Gastroesophageal sphincter (tissue), 4 donors: ENCODE results near the gene VLDLR. TPM values are rescaled to one million over a fixed set of nuclear protein-coding genes. Genes with fewer than 3 reads are reported as not detected.

Experiments
- ATAC-seq: fragments of 150-250 bp; one replicate; pipeline ENCODE4 v1.9.1; 2016; ENCODE audit warnings: mild to moderate bottlenecking, moderate library complexity
- H3K27ac ChIP-seq, 4 donors: fragments of 200-600 bp; sonication (generic) in 3 of 4; 1 replicate in 3 of 4; 2 replicates in 1 of 4; pipeline ENCODE4 v1.5.1; 2016 to 2019
- H3K27me3 ChIP-seq: fragments of 200-600 bp; sonication (generic); one replicate; pipeline ENCODE4 v1.5.1; 2019
- H3K36me3 ChIP-seq, 2 donors: fragments of 200-600 bp; sonication (generic); one replicate each; pipeline ENCODE4 v1.5.1; 2019; ENCODE audit warnings: control low read depth in 1 of 2
- H3K4me1 ChIP-seq, 3 donors: fragments of 200-600 bp; sonication (generic); 1 replicate in 2 of 3; 2 replicates in 1 of 3; pipeline ENCODE4 v1.5.1; 2016 to 2019; ENCODE audit warnings: control low read depth in 2 of 3
- H3K4me3 ChIP-seq, 2 donors: fragments of 200-600 bp; sonication (generic); one replicate each; pipeline ENCODE4 v1.5.1; 2019; ENCODE audit warnings: mild to moderate bottlenecking in 1 of 2, moderate library complexity in 1 of 2
- H3K9me3 ChIP-seq, 3 donors: fragments of 200-600 bp; sonication (generic); one replicate each; pipeline ENCODE4 v1.5.1; 2017 to 2019; ENCODE audit warnings: control low read depth in 2 of 3
- CTCF ChIP-seq, 4 experiments: fragments of 200-600 bp in 2 of 4; fragments of 450-650 bp in 2 of 4; sonication (generic) in 1 of 4; IDR thresholded peaks; one replicate each; pipeline ENCODE4 v1.5.1; 2017 to 2019; ENCODE audit warnings: antibody characterized with exemption in 4 of 4, mild to moderate bottlenecking in 2 of 4, moderate library complexity in 2 of 4
- EP300 ChIP-seq: sonication (generic); formaldehyde crosslinking; IDR thresholded peaks from one replicate; pipeline ENCODE4 v1.6.1; 2017; ENCODE audit warnings: antibody characterized with exemption, mild to moderate bottlenecking
- POLR2A ChIP-seq, 2 donors: fragments of 450-650 bp; IDR thresholded peaks; one replicate each; pipeline ENCODE4 v1.6.1; 2017; ENCODE audit warnings: antibody characterized with exemption in 2 of 2, mild to moderate bottlenecking in 2 of 2, moderate library complexity in 1 of 2
- POLR2AphosphoS5 ChIP-seq: sonication (generic); formaldehyde crosslinking; IDR thresholded peaks from one replicate; pipeline ENCODE4 v1.6.1; 2017; ENCODE audit warnings: antibody characterized with exemption
- WGBS, 2 donors: methylation state at CpG; one replicate each; pipeline ENCODE4 v1.1.5; 2018; ENCODE audit warnings: low coverage in 1 of 2; 5-methylcytosine and 5-hydroxymethylcytosine counted together
- total RNA-seq, 4 donors: library from RNA; depleted of rRNA; stranded (reverse); fragments of >200 nt; gene quantifications; one replicate each; pipeline ENCODE4 v1.1.0, GENCODE V29; 2016

VLDLR gene
- total RNA-seq, 4 donors from 2014 or later = 19.0 to 26.3 (median 20.8) TPM

GRCh38 chr9:2638871-2639673 lies 17.5 kb downstream of the VLDLR start:
- H3K27me3 ChIP-seq = no peaks in the 10 kb centered on the region
- H3K4me3 ChIP-seq = no peak overlapping the region
- no peak overlapping the region for H3K27ac ChIP-seq
- peaks cover 0 to 44% of the 10 kb centered on the region in 2 donors for H3K36me3 ChIP-seq
- H3K4me1 ChIP-seq = peaks cover 3 to 18% (median 4%) of the 10 kb centered on the region in 3 donors
- H3K9me3 ChIP-seq = no peaks in the 10 kb centered on the region
- 82 to 92% methylated on average over 1 to 3 of the region's 3 CpGs for WGBS, 2 donors
- TF ChIP-seq CTCF (IDR thresholded peaks at IDR 0.05) (no peak), EP300 (no peak), POLR2A (IDR thresholded peaks at IDR 0.05) (no peak)
- ATAC-seq = no peak

- Histone ChIP-seq H3K27me3 (no peaks in the 10 kb centered on the region), H3K27ac (no peak overlapping the region), H3K4me3 (no peak overlapping the region), H3K4me1 (peaks cover 0 to 13% (median 3%) of the 10 kb centered on the region in 3 donors), H3K36me3 (peaks cover 0 to 51% of the 10 kb centered on the region in 2 donors), H3K9me3 (no peaks in the 10 kb centered on the region)
- TF ChIP-seq CTCF (IDR thresholded peaks at IDR 0.05) = no peak
- no peak for TF ChIP-seq POLR2A (IDR thresholded peaks at IDR 0.05)
- no peak for TF ChIP-seq EP300
- no peak for TF ChIP-seq POLR2AphosphoS5
- WGBS, 2 donors = 70% methylated on average over 7 of the region's 7 CpGs; no CpG with 5 or more reads in 1 of the 2 donors
- no peak for ATAC-seq
Observed at GRCh38 chr9:2639786-2640185, 18.2 kb downstream of the VLDLR start.

- ATAC-seq = no peak
- Histone ChIP-seq H3K36me3 (peaks cover 0 to 59% of the 10 kb centered on the region in 2 donors), H3K27me3 (no peaks in the 10 kb centered on the region), H3K27ac (no peak overlapping the region), H3K4me1 (peaks cover 0 to 13% (median 3%) of the 10 kb centered on the region in 3 donors), H3K9me3 (no peaks in the 10 kb centered on the region), H3K4me3 (no peak overlapping the region)
- no peak for TF ChIP-seq EP300
- no peak for TF ChIP-seq POLR2AphosphoS5
- no peak for TF ChIP-seq CTCF (IDR thresholded peaks at IDR 0.05)
- TF ChIP-seq POLR2A (IDR thresholded peaks at IDR 0.05) = no peak
- 85 to 88% methylated on average over 1 of the region's 1 CpG for WGBS, 2 donors
Observed at GRCh38 chr9:2640570-2640969, 19.0 kb downstream of the VLDLR start.

GRCh38 chr9:2641033-2641432 lies 19.4 kb downstream of the VLDLR start:
- Histone ChIP-seq H3K27ac (no peak overlapping the region), H3K36me3 (peaks cover 0 to 62% of the 10 kb centered on the region in 2 donors), H3K27me3 (no peaks in the 10 kb centered on the region), H3K9me3 (no peaks in the 10 kb centered on the region), H3K4me3 (no peak overlapping the region), H3K4me1 (peaks cover 0 to 13% (median 3%) of the 10 kb centered on the region in 3 donors)
- TF ChIP-seq POLR2AphosphoS5 = no peak
- no peak for TF ChIP-seq POLR2A (IDR thresholded peaks at IDR 0.05)
- TF ChIP-seq EP300 = no peak
- no peak for TF ChIP-seq CTCF (IDR thresholded peaks at IDR 0.05)
- 94 to 100% methylated on average over 5 to 6 of the region's 8 CpGs for WGBS, 2 donors
- ATAC-seq = no peak

GRCh38 chr9:2642068-2642467 lies 20.5 kb downstream of the VLDLR start:
- Histone ChIP-seq H3K36me3 (peaks cover 0 to 73% of the 10 kb centered on the region in 2 donors), H3K4me1 (peaks cover 0 to 2% (median under 1%) of the 10 kb centered on the region in 3 donors), H3K4me3 (no peak overlapping the region), H3K27me3 (no peaks in the 10 kb centered on the region), H3K27ac (no peak overlapping the region), H3K9me3 (no peaks in the 10 kb centered on the region)
- WGBS, 2 donors = 83 to 100% methylated on average over 1 of the region's 1 CpG
- no peak for TF ChIP-seq CTCF (IDR thresholded peaks at IDR 0.05)
- no peak for TF ChIP-seq POLR2AphosphoS5
- no peak for TF ChIP-seq POLR2A (IDR thresholded peaks at IDR 0.05)
- no peak for TF ChIP-seq EP300
- no peak for ATAC-seq
